Spleen (tissue), 11 donors: ENCODE results near the gene TAF3. TPM values are rescaled to one million over a fixed set of nuclear protein-coding genes. Genes with fewer than 3 reads are reported as not detected.
A peak's percentile ranks its signal among the peaks of the same experiment; 100 is the strongest.

Source experiments
- DNase-seq: peaks from one replicate; pipeline ENCODE4 v3.0.0-alpha.2; 2020
- H3K27ac ChIP-seq, 8 donors: fragments of 200-600 bp; sonication (generic) in 7 of 8; 1 replicate in 4 of 8; 2 replicates in 4 of 8; pipeline versions ENCODE4 v1.5.0 to v1.8.0; 2016 to 2021; ENCODE audit warnings: inconsistent platforms in 4 of 8, mild to moderate bottlenecking in 4 of 8, moderate library complexity in 1 of 8
- H3K27me3 ChIP-seq, 7 donors: fragments of 200-600 bp; sonication (generic) in 6 of 7; replicated peaks in 1 of 7; 1 replicate in 4 of 7; 2 replicates in 3 of 7; pipeline versions ENCODE4 v1.5.0 to v1.8.0; 2016 to 2021; ENCODE audit warnings: inconsistent platforms in 3 of 7, mild to moderate bottlenecking in 1 of 7
- H3K36me3 ChIP-seq, 6 donors: fragments of 200-600 bp; sonication (generic) in 5 of 6; 1 replicate in 4 of 6; 2 replicates in 2 of 6; pipeline versions ENCODE4 v1.5.0 to v1.8.0; 2016 to 2021; ENCODE audit warnings: inconsistent platforms in 2 of 6
- H3K4me1 ChIP-seq, 6 donors: fragments of 200-600 bp; sonication (generic) in 5 of 6; 1 replicate in 3 of 6; 2 replicates in 3 of 6; pipeline versions ENCODE4 v1.5.0 to v1.8.0; 2016 to 2021; ENCODE audit warnings: inconsistent platforms in 3 of 6
- H3K4me3 ChIP-seq, 8 donors: fragments of 200-600 bp; sonication (generic) in 7 of 8; 1 replicate in 4 of 8; 2 replicates in 4 of 8; pipeline versions ENCODE4 v1.5.0 to v1.8.0; 2016 to 2021; ENCODE audit warnings: inconsistent platforms in 4 of 8, mild to moderate bottlenecking in 4 of 8, moderate library complexity in 2 of 8
- H3K9me3 ChIP-seq, 8 donors: fragments of 200-600 bp; sonication (generic) in 7 of 8; 1 replicate in 4 of 8; 2 replicates in 4 of 8; pipeline versions ENCODE4 v1.5.0 to v1.8.0; 2016 to 2021; ENCODE audit warnings: inconsistent platforms in 4 of 8
- CTCF ChIP-seq, 11 experiments: fragments of 200-600 bp in 7 of 11; fragments of 450-650 bp in 4 of 11; sonication (generic) in 4 of 11; IDR thresholded peaks in 8 of 11; conservative IDR thresholded peaks in 3 of 11; 1 replicate in 7 of 11; 2 replicates in 4 of 11; pipeline versions ENCODE4 v1.4.0 to v1.8.0; 2016 to 2021; ENCODE audit warnings: antibody characterized with exemption in 11 of 11, inconsistent platforms in 4 of 11, mild to moderate bottlenecking in 1 of 11
- POLR2A ChIP-seq, 3 donors: fragments of 450-650 bp; IDR thresholded peaks; one replicate each; pipeline ENCODE4 v1.5.1; 2017; ENCODE audit warnings: antibody characterized with exemption in 3 of 3, mild to moderate bottlenecking in 1 of 3
- POLR2AphosphoS5 ChIP-seq, 3 donors: sonication (generic); formaldehyde crosslinking; IDR thresholded peaks; one replicate each; pipeline ENCODE4 v1.5.1; 2017; ENCODE audit warnings: antibody characterized with exemption in 3 of 3
- WGBS, 5 donors: extraction: QIAGEN DNeasy Blood & Tissue Kit in 3 of 5; methylation state at CpG; one replicate each; pipeline versions ENCODE4 v1.1.5 to v1.1.7; 2013 to 2018; 5-methylcytosine and 5-hydroxymethylcytosine counted together
- intact Hi-C: fragments of 100-400 bp; cut with DNase I; formaldehyde crosslinking; loops from one replicate; pipeline ENCODE4 v1.15.0; 2023; ENCODE audit warnings: low total_unique reads
- polyA plus RNA-seq, 3 donors: library from polyadenylated mRNA; stranded (reverse); fragments of 200-250 nt; gene quantifications; one replicate each; pipeline ENCODE4 v1.2.1, GENCODE V29; 2013
- total RNA-seq, 7 donors: library from RNA; depleted of rRNA in 3 of 7; stranded (reverse); fragments of >200 nt in 3 of 7; fragmentation: NEBNext Ultra II Directional in 4 of 7; extraction: Animal tissue kit (Norgen Biotek cat#: 25700) in 4 of 7; gene quantifications; one replicate each; pipeline versions ENCODE4 v1.1.0 to v1.2.1, GENCODE V29; 2016 to 2021
- donor health status: healthy with polysubstance abuse.
- donor health status: DM: no; HTN: no; CAD: no; lungs with moderate emphysema.
- donor health status: DM: no; HTN: no; CAD: no.
- donor health status: Bipolar disorder and iron deficiency.
- donor health status: healthy.
- donor health status: DM: no; HTN: no; CAD: no.
- donor health status: DM: yes; HTN: yes; CAD: no.

The TAF3 gene
- total and polyA plus RNA-seq, 10 donors: 2.7 to 13.0 (median 9.8) TPM

DNA sequence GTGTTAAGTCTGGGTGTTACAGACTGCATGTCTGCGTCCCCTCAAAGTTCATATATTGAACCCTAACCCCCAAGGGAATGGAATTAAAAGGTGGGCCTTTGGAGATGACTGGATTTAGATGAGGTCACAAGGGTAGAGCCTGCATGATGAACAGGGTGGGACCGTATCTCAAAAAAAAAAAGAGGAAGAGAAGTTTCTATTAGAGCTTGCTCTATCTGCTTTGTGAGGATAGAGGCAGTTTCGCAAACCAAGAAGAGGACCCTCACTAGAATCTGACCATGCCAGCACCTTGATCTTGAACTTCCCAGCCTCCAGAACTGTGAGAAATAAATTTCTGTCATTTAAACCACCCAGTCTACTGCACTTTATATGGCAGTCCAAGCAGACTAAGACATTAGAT, 31.9 kb upstream of the TAF3 start:
- H3K4me3 ChIP-seq: peak overlapping the region in 6 of 8 donors; percentile 70 to 99 (median 90)
- H3K4me1 ChIP-seq: peaks cover 24 to 83% (median 65%) of the 10 kb centered on the region in 6 donors
- no peaks in the 10 kb centered on the region for H3K27me3 ChIP-seq
- H3K9me3 ChIP-seq: no peaks in the 10 kb centered on the region
- DNase-seq: no peak
- H3K27ac ChIP-seq: peak overlapping the region in 1 of 8 donors; percentile 87
- H3K36me3 ChIP-seq: peaks cover 0 to 29% (median 5%) of the 10 kb centered on the region in 6 donors
- intact Hi-C loops: no loop called here
- TF ChIP-seq CTCF (IDR thresholded peaks at IDR 0.05 in 8 of 11, conservative IDR thresholded peaks at IDR 0.05 in 3 of 11) (no peak), POLR2AphosphoS5 (IDR thresholded peaks at IDR 0.05) (no peak), POLR2A (IDR thresholded peaks at IDR 0.05) (no peak)
- 66 to 73% (median 68%) methylated on average over 3 of the region's 3 CpGs for WGBS, 5 donors

DNA sequence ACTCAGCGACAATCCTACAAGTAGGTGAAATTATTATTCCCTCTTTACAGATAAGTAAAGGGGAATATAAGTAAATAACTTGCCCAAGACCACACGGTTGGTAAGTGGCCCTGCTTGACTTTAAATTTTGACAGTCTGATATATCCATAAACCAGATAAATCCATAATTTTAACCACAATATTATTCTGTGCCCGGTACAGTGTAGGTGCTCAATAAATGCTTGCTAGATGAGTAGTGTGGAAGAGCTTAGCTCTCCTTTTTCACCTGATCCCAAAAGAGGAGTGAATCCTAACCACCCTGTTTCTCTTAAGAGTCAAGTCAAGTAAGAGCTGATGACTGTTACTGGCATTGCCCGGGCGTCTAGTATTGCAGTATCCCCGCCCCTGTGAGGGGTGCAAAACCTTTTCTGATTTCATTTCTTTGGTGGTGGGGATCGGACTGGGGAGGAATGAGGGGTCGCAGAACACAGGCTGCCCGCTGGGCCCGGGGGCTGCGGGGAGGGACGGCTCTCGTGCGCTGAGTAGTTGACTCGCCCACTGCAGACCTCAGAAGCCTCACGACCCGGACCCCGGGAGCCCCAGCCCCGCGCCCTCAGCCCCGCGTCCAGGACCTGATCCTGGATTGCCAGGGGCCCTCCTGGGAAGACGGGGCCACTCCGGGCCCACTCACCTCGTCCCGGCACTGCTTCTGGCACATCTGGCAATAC, 31.0 kb upstream of the TAF3 start:
- intact Hi-C loops: no loop called here
- no peaks in the 10 kb centered on the region for H3K9me3 ChIP-seq
- H3K27ac ChIP-seq: peak overlapping the region in 7 of 8 donors; percentile 81 to 92 (median 87)
- TF ChIP-seq POLR2AphosphoS5 (IDR thresholded peaks at IDR 0.05): no peak
- TF ChIP-seq POLR2A (IDR thresholded peaks at IDR 0.05): no peak
- TF ChIP-seq CTCF (IDR thresholded peaks at IDR 0.05 in 8 of 11, conservative IDR thresholded peaks at IDR 0.05 in 3 of 11): no peak
- WGBS, 5 donors: 2 to 5% (median 4%) methylated on average over 16 to 26 of the region's 26 CpGs
- no peaks in the 10 kb centered on the region for H3K27me3 ChIP-seq
- peaks cover 24 to 88% (median 74%) of the 10 kb centered on the region in 6 donors for H3K4me1 ChIP-seq
- peaks cover 0 to 26% (median 2%) of the 10 kb centered on the region in 6 donors for H3K36me3 ChIP-seq
- H3K4me3 ChIP-seq: peak overlapping the region; percentile 70 to 99 (median 90)
- DNase-seq: no peak

DNA sequence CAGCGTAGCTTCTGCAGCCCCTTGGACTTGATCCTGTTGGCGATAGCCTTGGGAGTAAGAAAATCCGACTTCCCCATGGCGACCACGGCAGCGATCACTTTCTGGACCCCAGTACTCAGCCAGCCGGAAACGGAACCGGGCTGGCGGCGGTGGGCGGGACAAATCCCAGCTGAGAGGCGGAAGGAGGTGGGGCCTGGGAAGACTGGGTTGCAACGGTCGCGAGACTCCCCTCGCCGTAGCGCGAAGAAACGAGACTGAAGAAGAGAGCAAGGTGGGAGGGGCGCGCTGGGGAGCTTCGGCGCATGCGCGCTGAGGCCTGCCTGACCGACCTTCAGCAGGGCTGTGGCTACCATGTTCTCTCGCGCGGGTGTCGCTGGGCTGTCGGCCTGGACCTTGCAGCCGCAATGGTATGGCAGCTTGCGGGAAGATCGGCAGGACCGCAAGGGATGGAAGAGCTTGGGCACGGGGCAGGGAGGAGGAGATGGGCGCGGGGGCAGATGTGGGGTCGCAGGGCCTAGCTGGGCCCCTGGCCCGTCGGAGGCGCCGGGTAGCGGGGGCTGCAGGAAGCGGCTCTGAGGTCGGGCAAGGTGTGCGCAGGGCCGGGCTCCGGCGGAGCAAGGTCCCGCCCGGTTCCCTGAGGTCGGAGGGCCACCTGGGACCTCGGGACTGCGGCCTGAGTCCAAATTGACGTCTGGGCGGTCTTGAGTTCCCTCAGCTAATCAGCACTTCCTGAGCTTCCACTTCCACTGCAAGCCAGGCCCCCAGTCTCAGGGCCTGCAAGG, 30.3 kb upstream of the TAF3 start, which contains the start of the genes ATP5F1C and KIN:
ATP5F1C (plus strand) TSS at position 321 of the 782 bp plus-strand sequence; CDS start at position 352, 31 bp downstream.
KIN (minus strand) TSS at position 137 of the 782 bp plus-strand sequence; CDS start at position 77, 60 bp downstream.
- H3K27ac ChIP-seq: peak within 1 kb of the TSS; percentile 71 to 92 (median 87)
- H3K36me3 ChIP-seq: peaks cover 0 to 28% (median 3%) of the 10 kb centered on the region in 6 donors
- no peaks in the 10 kb centered on the region for H3K9me3 ChIP-seq
- 1 to 2% (median 1%) methylated on average over 34 to 59 of the region's 59 CpGs for WGBS, 5 donors
- H3K4me3 ChIP-seq: peak within 1 kb of the TSS; percentile 70 to 99 (median 90)
- no peaks in the 10 kb centered on the region for H3K27me3 ChIP-seq
- peak in 1 of 3 donors; percentile 7 for TF ChIP-seq POLR2A (IDR thresholded peaks at IDR 0.05)
- peak in 4 of 11 experiments; percentile 33 to 47 (median 37) for TF ChIP-seq CTCF (IDR thresholded peaks at IDR 0.05 in 8 of 11, conservative IDR thresholded peaks at IDR 0.05 in 3 of 11)
- peak; percentile 94 to 97 (median 94) for TF ChIP-seq POLR2AphosphoS5 (IDR thresholded peaks at IDR 0.05)
- DNase-seq: peak; percentile 99
- intact Hi-C loops: no loop called here
- H3K4me1 ChIP-seq: peaks cover 24 to 90% (median 81%) of the 10 kb centered on the region in 6 donors
